Measurements from ENCODE around the gene DGKB. TPM values are rescaled to one million over a fixed set of nuclear protein-coding genes. Genes with fewer than 3 reads are reported as not detected.

DGKB gene
- total RNA-seq, 1 experiment from 2014 or later = 1.9 TPM

GRCh38 chr7:14773729-14774271 lies 128.8 kb downstream of the DGKB start:
- no peak overlapping the region for H3K4me3 Mint-ChIP-seq
- H3K27me3 Mint-ChIP-seq (ENCODE audit: low read depth) = peaks cover 5% of the 10 kb centered on the region; the same call in 1 of the 2 replicates
- peaks cover 16% of the 10 kb centered on the region for H3K4me1 Mint-ChIP-seq
- no peak for ATAC-seq
- ChIA-PET CTCF (no interaction called here), POLR2A (no interaction called here)
- peaks cover 27% of the 10 kb centered on the region for H3K36me3 Mint-ChIP-seq
- H3K9me3 Mint-ChIP-seq = peaks cover 32% of the 10 kb centered on the region
- H3K27ac Mint-ChIP-seq = no peak overlapping the region
- TF ChIP-seq TEAD4 (CRISPR knock-in tag; IDR thresholded peaks at IDR 0.05) = no peak
- no peak for TF ChIP-seq ATF2 (CRISPR knock-in tag; IDR thresholded peaks at IDR 0.05; ENCODE audit: borderline replicate concordance, low read depth)
- TF ChIP-seq PREB (CRISPR knock-in tag; IDR thresholded peaks at IDR 0.05; ENCODE audit: borderline replicate concordance) = no peak
- TF ChIP-seq, protein P1, sequence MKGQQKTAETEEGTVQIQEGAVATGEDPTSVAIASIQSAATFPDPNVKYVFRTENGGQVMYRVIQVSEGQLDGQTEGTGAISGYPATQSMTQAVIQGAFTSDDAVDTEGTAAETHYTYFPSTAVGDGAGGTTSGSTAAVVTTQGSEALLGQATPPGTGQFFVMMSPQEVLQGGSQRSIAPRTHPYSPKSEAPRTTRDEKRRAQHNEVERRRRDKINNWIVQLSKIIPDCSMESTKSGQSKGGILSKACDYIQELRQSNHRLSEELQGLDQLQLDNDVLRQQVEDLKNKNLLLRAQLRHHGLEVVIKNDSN (CRISPR knock-in tag; IDR thresholded peaks at IDR 0.05) = no peak
- TF ChIP-seq, protein P2, sequence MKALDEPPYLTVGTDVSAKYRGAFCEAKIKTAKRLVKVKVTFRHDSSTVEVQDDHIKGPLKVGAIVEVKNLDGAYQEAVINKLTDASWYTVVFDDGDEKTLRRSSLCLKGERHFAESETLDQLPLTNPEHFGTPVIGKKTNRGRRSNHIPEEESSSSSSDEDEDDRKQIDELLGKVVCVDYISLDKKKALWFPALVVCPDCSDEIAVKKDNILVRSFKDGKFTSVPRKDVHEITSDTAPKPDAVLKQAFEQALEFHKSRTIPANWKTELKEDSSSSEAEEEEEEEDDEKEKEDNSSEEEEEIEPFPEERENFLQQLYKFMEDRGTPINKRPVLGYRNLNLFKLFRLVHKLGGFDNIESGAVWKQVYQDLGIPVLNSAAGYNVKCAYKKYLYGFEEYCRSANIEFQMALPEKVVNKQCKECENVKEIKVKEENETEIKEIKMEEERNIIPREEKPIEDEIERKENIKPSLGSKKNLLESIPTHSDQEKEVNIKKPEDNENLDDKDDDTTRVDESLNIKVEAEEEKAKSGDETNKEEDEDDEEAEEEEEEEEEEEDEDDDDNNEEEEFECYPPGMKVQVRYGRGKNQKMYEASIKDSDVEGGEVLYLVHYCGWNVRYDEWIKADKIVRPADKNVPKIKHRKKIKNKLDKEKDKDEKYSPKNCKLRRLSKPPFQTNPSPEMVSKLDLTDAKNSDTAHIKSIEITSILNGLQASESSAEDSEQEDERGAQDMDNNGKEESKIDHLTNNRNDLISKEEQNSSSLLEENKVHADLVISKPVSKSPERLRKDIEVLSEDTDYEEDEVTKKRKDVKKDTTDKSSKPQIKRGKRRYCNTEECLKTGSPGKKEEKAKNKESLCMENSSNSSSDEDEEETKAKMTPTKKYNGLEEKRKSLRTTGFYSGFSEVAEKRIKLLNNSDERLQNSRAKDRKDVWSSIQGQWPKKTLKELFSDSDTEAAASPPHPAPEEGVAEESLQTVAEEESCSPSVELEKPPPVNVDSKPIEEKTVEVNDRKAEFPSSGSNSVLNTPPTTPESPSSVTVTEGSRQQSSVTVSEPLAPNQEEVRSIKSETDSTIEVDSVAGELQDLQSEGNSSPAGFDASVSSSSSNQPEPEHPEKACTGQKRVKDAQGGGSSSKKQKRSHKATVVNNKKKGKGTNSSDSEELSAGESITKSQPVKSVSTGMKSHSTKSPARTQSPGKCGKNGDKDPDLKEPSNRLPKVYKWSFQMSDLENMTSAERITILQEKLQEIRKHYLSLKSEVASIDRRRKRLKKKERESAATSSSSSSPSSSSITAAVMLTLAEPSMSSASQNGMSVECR (CRISPR knock-in tag; IDR thresholded peaks at IDR 0.05; ENCODE audit: borderline replicate concordance) = no peak
- no peak for TF ChIP-seq MAX (CRISPR knock-in tag; IDR thresholded peaks at IDR 0.05)
- no peak for TF ChIP-seq NR1H2 (CRISPR knock-in tag; IDR thresholded peaks at IDR 0.05)
- no peak for TF ChIP-seq TCF7 (CRISPR knock-in tag; IDR thresholded peaks at IDR 0.05; ENCODE audit: low read depth)
- TF ChIP-seq ZNF317 (CRISPR knock-in tag; IDR thresholded peaks at IDR 0.05; ENCODE audit: borderline replicate concordance, low read depth) = no peak
- TF ChIP-seq, protein P3, sequence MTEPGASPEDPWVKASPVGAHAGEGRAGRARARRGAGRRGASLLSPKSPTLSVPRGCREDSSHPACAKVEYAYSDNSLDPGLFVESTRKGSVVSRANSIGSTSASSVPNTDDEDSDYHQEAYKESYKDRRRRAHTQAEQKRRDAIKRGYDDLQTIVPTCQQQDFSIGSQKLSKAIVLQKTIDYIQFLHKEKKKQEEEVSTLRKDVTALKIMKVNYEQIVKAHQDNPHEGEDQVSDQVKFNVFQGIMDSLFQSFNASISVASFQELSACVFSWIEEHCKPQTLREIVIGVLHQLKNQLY (CRISPR knock-in tag; IDR thresholded peaks at IDR 0.05) = no peak
- TF ChIP-seq ZNF671 (CRISPR knock-in tag; IDR thresholded peaks at IDR 0.05) = no peak
- TF ChIP-seq, protein P4, sequence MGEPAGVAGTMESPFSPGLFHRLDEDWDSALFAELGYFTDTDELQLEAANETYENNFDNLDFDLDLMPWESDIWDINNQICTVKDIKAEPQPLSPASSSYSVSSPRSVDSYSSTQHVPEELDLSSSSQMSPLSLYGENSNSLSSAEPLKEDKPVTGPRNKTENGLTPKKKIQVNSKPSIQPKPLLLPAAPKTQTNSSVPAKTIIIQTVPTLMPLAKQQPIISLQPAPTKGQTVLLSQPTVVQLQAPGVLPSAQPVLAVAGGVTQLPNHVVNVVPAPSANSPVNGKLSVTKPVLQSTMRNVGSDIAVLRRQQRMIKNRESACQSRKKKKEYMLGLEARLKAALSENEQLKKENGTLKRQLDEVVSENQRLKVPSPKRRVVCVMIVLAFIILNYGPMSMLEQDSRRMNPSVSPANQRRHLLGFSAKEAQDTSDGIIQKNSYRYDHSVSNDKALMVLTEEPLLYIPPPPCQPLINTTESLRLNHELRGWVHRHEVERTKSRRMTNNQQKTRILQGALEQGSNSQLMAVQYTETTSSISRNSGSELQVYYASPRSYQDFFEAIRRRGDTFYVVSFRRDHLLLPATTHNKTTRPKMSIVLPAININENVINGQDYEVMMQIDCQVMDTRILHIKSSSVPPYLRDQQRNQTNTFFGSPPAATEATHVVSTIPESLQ (CRISPR knock-in tag; IDR thresholded peaks at IDR 0.05) = no peak
- no peak for TF ChIP-seq MXD4 (CRISPR knock-in tag; IDR thresholded peaks at IDR 0.05; ENCODE audit: borderline replicate concordance)
- no peak for TF ChIP-seq ZBTB21 (CRISPR knock-in tag; IDR thresholded peaks at IDR 0.05; ENCODE audit: borderline replicate concordance)
- TF ChIP-seq HMGA2 (CRISPR knock-in tag; IDR thresholded peaks at IDR 0.05) = no peak
- no peak for TF ChIP-seq RELA (CRISPR knock-in tag; IDR thresholded peaks at IDR 0.05; ENCODE audit: borderline replicate concordance)
- no peak for TF ChIP-seq AR (CRISPR knock-in tag; IDR thresholded peaks at IDR 0.05)
- DNase-seq (ENCODE audit: low spot score) = no peak
